Measurements from ENCODE around the gene FBN2.
"Not testable (repeated sequence)": the region's sequence is repeated elsewhere in the genome, so short reads cannot be mapped to it uniquely, and the experiment has no call there.

The FBN2 gene

DNA sequence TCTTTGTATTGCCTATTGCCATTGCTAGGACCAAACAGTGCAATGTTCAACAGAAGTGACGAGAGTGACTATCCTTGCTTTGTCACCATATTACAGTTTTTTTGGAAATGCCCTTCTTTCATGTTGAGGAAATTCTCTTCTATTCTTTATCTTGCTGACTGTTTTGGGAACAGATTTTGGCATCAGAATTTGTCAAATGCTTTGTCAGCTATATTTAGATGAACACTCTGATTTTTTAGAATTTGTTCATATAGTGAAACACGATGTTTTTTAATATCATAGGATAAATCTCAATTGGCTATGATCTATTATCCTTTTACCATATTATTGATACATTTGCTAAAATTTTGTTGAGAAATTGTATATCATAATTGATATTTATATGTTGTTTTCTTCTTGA lies 31.4 kb downstream of the FBN2 start:
- Mint-ChIP-seq H3K9me3 (peaks cover 8 to 32% of the 10 kb centered on the region in 2 donors), H3K27ac (no peak overlapping the region), H3K4me1 (no peaks in the 10 kb centered on the region), H3K27me3 (no peaks in the 10 kb centered on the region), H3K4me3 (no peak overlapping the region)
- DNase-seq (no peak), ATAC-seq (no peak)

DNA sequence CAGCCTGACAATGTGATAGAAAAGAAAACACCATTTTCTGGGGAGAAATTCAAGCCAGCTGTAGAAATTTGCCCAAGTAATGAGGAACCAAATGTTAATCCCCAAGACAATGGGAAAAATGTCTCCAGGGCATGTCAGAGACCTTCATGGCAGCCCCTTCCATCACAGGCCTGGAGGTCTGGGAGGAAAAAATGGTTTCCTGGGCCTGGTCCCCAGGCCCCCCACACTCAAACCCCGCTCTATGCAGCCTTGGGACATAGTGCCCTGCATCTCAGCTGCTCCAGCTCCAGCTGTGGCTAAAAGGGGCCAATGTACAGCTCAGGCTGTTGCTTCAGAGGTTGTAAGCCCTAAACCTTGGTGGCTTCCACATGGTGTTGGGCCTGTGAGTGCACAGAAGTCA lies 34.3 kb downstream of the FBN2 start:
- not testable (repeated sequence) for H3K4me3 Mint-ChIP-seq, H3K27ac Mint-ChIP-seq, ATAC-seq, H3K27me3 Mint-ChIP-seq, H3K4me1 Mint-ChIP-seq, DNase-seq
- H3K9me3 Mint-ChIP-seq = peaks cover 8 to 32% of the 10 kb centered on the region in 2 donors

- H3K9me3 Mint-ChIP-seq = peaks cover 8 to 16% of the 10 kb centered on the region in 2 donors
- no peak for ATAC-seq
- H3K4me1 Mint-ChIP-seq = no peaks in the 10 kb centered on the region
- H3K27me3 Mint-ChIP-seq = no peaks in the 10 kb centered on the region
- DNase-seq = no peak
- no peak overlapping the region for H3K27ac Mint-ChIP-seq
- no peak overlapping the region for H3K4me3 Mint-ChIP-seq
These were observed 39.1 kb downstream of the FBN2 start for GRCh38 chr5:128498844-128499455.

DNA sequence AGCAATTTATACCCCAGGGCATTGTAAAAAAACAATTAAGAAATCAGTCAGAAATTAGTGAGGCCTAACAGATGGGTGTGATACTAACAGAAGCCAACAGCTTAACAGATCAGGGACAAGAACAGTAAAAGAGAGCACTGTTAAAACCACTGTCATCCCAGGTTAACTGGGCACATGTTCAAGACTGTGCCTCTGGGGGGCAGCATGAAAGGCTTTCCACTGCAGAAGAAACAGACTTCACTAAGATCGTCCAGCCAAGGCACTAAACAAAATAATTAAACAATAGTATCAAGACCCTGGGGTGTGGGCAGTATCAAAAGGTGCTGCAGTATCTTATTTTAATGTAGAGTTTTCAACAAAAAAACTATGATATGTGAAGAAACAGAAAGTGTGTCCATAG lies 43.5 kb downstream of the FBN2 start:
- peaks cover 0 to 12% of the 10 kb centered on the region in 2 donors for H3K9me3 Mint-ChIP-seq
- ATAC-seq (no peak), DNase-seq (no peak)
- H3K27ac Mint-ChIP-seq = no peak overlapping the region
- no peak overlapping the region for H3K4me3 Mint-ChIP-seq
- H3K4me1 Mint-ChIP-seq = no peaks in the 10 kb centered on the region
- H3K27me3 Mint-ChIP-seq = no peaks in the 10 kb centered on the region

DNA sequence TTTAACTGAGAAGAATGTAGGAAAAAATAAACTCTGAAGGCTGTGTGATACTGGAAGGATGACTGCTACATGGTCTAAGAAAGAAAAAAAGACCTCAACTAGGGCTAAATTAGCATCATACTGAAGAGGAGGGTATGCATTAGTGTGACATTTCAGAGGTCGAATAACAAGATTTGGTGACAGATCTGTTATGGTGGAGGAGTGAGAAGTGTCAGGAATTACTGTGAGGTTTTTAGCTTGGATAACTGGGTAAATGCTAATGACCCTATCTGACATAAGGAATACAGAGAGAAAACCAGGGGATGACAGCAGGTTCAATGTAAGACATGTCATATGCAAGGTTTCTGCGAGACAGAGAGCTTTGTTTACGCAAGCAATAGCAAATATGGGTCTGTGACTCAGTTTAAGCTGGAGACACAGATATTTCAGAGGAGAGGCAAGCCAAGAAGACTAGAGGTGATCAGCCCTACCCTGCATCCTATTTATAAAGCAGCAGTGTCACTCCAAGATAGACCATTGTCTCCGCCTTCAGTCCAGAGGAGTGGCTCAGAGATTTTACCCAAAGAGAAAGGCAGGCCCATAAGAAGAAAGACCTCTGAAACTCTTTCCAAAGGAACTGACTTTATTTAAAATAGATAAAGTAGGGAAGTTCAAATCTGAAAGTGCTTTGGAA lies 44.3 kb downstream of the FBN2 start:
- no peaks in the 10 kb centered on the region for H3K27me3 Mint-ChIP-seq
- H3K4me1 Mint-ChIP-seq = no peaks in the 10 kb centered on the region
- H3K4me3 Mint-ChIP-seq = no peak overlapping the region
- no peak for DNase-seq
- ATAC-seq = no peak
- H3K9me3 Mint-ChIP-seq = peaks cover 0 to 12% of the 10 kb centered on the region in 2 donors
- H3K27ac Mint-ChIP-seq = no peak overlapping the region

GRCh38 chr5:128491291-128491690 lies 46.8 kb downstream of the FBN2 start:
- DNase-seq (no peak), ATAC-seq (no peak)
- Mint-ChIP-seq H3K4me3 (no peak overlapping the region), H3K27me3 (no peaks in the 10 kb centered on the region), H3K4me1 (no peaks in the 10 kb centered on the region), H3K9me3 (peaks cover 0 to 12% of the 10 kb centered on the region in 2 donors), H3K27ac (no peak overlapping the region)

DNA sequence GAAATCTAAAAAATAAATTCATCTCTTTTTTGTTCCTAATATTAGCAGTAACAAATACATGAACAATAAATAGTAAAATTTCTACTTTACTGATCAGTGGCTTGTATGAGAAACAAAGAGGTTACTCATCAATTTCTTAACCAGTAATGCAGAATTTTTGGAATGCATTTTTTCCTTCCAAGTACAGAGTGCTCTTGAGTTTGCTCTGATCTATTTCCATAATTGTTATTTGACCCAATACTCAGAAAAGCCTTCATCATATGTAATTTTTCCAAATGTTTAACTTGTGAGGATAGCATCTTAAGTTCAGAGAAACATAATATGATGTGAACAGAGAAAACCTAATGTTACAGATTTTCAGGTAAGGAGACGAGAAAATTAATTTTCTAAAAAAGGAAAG lies 47.3 kb downstream of the FBN2 start:
- ATAC-seq (no peak), DNase-seq (no peak)
- Mint-ChIP-seq H3K27ac (no peak overlapping the region), H3K4me3 (no peak overlapping the region), H3K4me1 (no peaks in the 10 kb centered on the region), H3K27me3 (no peaks in the 10 kb centered on the region), H3K9me3 (peaks cover 0 to 12% of the 10 kb centered on the region in 2 donors)

DNA sequence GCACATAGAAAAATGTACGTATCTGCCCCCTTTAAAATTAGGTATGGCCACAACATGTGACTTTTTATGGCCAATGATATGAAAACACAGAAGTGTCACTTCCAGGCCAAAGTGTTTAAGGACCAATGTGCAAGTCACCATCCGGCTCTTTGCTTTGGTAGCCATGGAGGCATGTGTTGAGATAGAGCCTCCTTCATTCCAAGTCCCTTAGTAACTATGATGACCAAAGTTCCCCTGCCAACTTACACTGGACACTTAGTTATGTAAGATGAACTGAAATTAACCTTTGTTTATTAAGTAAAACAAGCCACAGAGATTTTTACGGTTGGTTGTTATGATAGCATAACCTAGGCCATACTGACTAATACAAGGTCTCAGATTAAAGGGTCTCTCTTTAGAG lies 51.0 kb downstream of the FBN2 start:
- H3K27ac Mint-ChIP-seq = no peak overlapping the region
- H3K4me3 Mint-ChIP-seq = no peak overlapping the region
- no peaks in the 10 kb centered on the region for H3K27me3 Mint-ChIP-seq
- no peak for ATAC-seq
- H3K9me3 Mint-ChIP-seq = no peaks in the 10 kb centered on the region
- no peak for DNase-seq
- no peaks in the 10 kb centered on the region for H3K4me1 Mint-ChIP-seq

DNA sequence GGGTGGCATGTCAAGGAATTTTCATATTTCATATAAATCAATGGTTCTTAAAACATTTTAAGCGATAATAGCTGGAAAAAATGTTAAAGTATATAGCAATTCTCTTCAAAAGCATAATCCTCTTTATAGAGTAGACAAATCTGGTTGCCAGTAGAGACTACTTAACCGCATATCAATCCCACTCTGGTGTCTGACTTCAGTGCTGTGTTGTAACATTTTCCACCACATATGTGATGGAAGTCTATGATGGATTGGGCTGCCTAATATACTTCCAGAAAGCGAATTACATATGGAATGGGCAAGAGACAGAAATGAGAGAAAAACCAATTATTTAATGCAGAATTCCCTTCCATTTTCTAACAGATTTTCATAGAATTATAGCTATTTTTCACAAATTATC lies 54.3 kb downstream of the FBN2 start:
- H3K27ac Mint-ChIP-seq = no peak overlapping the region
- DNase-seq (no peak), ATAC-seq (no peak)
- no peak overlapping the region for H3K4me3 Mint-ChIP-seq
- no peaks in the 10 kb centered on the region for H3K27me3 Mint-ChIP-seq
- H3K4me1 Mint-ChIP-seq = no peaks in the 10 kb centered on the region
- no peaks in the 10 kb centered on the region for H3K9me3 Mint-ChIP-seq

DNA sequence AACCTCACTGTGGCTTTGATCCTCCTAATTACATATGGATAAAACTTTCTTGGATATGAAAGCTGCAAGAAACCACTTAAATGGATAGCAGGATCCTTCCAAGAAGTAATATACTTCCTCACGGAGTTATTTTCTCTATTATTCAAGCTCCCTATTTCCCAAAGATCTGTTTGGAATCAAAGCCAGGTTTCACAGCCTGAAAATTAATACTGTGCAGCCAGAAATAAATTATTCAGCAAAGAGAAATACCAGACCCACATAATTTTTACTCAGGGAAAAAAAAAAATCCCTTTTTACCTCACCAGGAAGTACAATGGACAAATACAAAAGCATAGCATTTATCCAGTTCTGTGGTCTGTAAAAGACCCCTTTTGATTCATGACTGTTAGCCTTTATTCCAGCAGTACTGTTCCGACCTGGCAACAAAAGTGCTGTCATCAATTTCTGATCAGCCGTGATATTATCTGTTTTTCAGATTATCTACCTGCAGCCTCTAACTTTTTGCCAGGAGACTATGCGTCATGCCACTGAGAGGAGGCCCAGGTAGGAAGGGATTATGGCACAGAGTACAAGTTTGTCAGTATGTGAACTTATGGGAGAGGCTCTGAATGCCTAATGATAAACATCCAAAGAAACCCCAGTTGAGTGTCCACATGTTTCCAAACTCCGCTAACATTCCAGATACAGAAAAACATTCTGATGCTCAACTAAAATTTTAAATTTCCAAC lies 57.0 kb downstream of the FBN2 start:
- no peak for DNase-seq
- no peak overlapping the region for H3K4me3 Mint-ChIP-seq
- no peaks in the 10 kb centered on the region for H3K4me1 Mint-ChIP-seq
- no peaks in the 10 kb centered on the region for H3K9me3 Mint-ChIP-seq
- H3K27me3 Mint-ChIP-seq = no peaks in the 10 kb centered on the region
- H3K27ac Mint-ChIP-seq = no peak overlapping the region
- ATAC-seq = no peak

GRCh38 chr5:128480158-128480557 lies 57.9 kb downstream of the FBN2 start:
- Mint-ChIP-seq H3K27me3 (no peaks in the 10 kb centered on the region), H3K4me3 (no peak overlapping the region), H3K9me3 (no peaks in the 10 kb centered on the region), H3K4me1 (no peaks in the 10 kb centered on the region), H3K27ac (no peak overlapping the region)
- ATAC-seq = no peak
- no peak for DNase-seq

GRCh38 chr5:128478386-128479368 lies 59.4 kb downstream of the FBN2 start:
- no peaks in the 10 kb centered on the region for H3K4me1 Mint-ChIP-seq
- DNase-seq (no peak), ATAC-seq (no peak)
- H3K27ac Mint-ChIP-seq = no peak overlapping the region
- no peaks in the 10 kb centered on the region for H3K27me3 Mint-ChIP-seq
- H3K4me3 Mint-ChIP-seq = no peak overlapping the region
- no peaks in the 10 kb centered on the region for H3K9me3 Mint-ChIP-seq

- H3K9me3 Mint-ChIP-seq = no peaks in the 10 kb centered on the region
- no peaks in the 10 kb centered on the region for H3K27me3 Mint-ChIP-seq
- H3K27ac Mint-ChIP-seq = no peak overlapping the region
- no peaks in the 10 kb centered on the region for H3K4me1 Mint-ChIP-seq
- DNase-seq (no peak), ATAC-seq (no peak)
- no peak overlapping the region for H3K4me3 Mint-ChIP-seq
These were observed 60.1 kb downstream of the FBN2 start for GRCh38 chr5:128477944-128478343.

DNA sequence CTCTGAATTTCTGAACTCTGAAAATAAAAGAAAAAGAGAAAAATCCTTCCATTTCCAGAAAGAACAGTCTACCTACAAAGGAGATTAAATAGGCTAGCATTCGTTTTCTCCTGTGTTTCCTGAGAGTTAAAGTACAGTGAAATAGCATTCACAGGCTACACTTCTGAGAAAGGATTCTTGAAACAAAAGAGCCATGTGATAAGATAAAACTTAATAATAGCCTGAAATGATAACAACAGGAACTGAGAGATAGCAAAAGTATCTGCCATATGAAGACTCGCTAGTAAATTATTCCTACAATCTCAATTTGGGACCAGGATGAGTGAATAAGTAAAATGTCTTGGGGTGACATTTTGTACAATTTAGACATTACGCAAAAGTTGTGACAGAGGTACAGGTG lies 62.4 kb downstream of the FBN2 start:
- ATAC-seq = no peak
- no peak for DNase-seq
- no peaks in the 10 kb centered on the region for H3K4me1 Mint-ChIP-seq
- H3K4me3 Mint-ChIP-seq = no peak overlapping the region
- no peaks in the 10 kb centered on the region for H3K27me3 Mint-ChIP-seq
- H3K9me3 Mint-ChIP-seq = no peaks in the 10 kb centered on the region
- no peak overlapping the region for H3K27ac Mint-ChIP-seq

DNA sequence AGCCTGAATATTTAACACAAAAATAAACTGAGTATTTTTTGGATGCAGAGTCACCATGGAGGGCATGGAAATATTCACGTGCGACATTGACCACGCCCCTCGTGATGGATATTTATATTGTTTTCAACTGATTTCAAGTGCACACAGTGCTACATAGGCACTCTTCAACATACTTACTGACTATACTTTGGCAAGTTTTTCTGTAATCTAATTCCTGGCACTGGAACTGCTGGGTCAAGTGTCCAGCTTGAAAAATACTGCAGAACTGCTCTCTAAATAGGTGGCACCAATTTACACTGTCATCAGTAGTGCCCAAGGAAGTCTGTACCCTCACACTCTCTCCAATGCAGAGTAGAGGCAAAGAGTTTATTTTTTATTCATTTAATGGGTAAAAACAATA lies 65.1 kb downstream of the FBN2 start:
- no peak overlapping the region for H3K27ac Mint-ChIP-seq
- H3K27me3 Mint-ChIP-seq = no peaks in the 10 kb centered on the region
- H3K9me3 Mint-ChIP-seq = peaks cover 0 to 8% of the 10 kb centered on the region in 2 donors
- no peak overlapping the region for H3K4me3 Mint-ChIP-seq
- DNase-seq = no peak
- no peaks in the 10 kb centered on the region for H3K4me1 Mint-ChIP-seq
- ATAC-seq = no peak
